Measurements from ENCODE around the gene ST8SIA2.

DNA sequence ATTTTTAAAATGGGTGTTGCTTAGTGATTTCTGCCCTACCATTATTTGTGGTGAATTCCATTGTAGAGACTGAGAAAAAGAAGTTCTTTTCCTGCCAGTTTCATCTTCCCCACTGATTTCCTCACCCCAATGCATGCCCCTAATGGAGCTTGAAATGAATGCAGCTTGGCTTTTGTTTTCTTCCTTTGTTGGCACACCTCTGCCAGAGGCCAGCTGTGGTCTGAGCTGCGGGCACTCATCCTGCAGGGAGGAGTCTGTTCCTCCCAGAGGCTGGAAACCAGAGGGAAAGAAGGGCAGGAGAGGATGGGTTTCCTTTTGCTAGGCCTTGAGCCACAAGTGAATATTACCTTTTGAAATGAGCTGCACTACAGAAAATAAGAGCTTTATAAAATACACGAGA lies 9.3 kb upstream of the ST8SIA2 start:
- TF ChIP-seq, protein P1, sequence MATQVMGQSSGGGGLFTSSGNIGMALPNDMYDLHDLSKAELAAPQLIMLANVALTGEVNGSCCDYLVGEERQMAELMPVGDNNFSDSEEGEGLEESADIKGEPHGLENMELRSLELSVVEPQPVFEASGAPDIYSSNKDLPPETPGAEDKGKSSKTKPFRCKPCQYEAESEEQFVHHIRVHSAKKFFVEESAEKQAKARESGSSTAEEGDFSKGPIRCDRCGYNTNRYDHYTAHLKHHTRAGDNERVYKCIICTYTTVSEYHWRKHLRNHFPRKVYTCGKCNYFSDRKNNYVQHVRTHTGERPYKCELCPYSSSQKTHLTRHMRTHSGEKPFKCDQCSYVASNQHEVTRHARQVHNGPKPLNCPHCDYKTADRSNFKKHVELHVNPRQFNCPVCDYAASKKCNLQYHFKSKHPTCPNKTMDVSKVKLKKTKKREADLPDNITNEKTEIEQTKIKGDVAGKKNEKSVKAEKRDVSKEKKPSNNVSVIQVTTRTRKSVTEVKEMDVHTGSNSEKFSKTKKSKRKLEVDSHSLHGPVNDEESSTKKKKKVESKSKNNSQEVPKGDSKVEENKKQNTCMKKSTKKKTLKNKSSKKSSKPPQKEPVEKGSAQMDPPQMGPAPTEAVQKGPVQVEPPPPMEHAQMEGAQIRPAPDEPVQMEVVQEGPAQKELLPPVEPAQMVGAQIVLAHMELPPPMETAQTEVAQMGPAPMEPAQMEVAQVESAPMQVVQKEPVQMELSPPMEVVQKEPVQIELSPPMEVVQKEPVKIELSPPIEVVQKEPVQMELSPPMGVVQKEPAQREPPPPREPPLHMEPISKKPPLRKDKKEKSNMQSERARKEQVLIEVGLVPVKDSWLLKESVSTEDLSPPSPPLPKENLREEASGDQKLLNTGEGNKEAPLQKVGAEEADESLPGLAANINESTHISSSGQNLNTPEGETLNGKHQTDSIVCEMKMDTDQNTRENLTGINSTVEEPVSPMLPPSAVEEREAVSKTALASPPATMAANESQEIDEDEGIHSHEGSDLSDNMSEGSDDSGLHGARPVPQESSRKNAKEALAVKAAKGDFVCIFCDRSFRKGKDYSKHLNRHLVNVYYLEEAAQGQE (IDR thresholded peaks at IDR 0.05; ENCODE audit: insufficient read depth in 1 of 2, low read depth in 2 of 2, low read length in 1 of 2) = no peak
- TF ChIP-seq, protein P2, sequence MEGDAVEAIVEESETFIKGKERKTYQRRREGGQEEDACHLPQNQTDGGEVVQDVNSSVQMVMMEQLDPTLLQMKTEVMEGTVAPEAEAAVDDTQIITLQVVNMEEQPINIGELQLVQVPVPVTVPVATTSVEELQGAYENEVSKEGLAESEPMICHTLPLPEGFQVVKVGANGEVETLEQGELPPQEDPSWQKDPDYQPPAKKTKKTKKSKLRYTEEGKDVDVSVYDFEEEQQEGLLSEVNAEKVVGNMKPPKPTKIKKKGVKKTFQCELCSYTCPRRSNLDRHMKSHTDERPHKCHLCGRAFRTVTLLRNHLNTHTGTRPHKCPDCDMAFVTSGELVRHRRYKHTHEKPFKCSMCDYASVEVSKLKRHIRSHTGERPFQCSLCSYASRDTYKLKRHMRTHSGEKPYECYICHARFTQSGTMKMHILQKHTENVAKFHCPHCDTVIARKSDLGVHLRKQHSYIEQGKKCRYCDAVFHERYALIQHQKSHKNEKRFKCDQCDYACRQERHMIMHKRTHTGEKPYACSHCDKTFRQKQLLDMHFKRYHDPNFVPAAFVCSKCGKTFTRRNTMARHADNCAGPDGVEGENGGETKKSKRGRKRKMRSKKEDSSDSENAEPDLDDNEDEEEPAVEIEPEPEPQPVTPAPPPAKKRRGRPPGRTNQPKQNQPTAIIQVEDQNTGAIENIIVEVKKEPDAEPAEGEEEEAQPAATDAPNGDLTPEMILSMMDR (IDR thresholded peaks at IDR 0.05) = no peak
- TF ChIP-seq POLR2AphosphoS5 (IDR thresholded peaks at IDR 0.05; ENCODE audit: low read depth, low read length) = no peak
